ENCODE results near the gene CRELD1. TPM values are rescaled to one million over a fixed set of nuclear protein-coding genes. Genes with fewer than 3 reads are reported as not detected.
A peak's percentile ranks its signal among the peaks of the same experiment; 100 is the strongest.

The CRELD1 gene
- total RNA-seq, 2 donors from 2014 or later, result 14.2 to 36.7 TPM

GRCh38 chr3:9980251-9980650 is 46.6 kb downstream of the CRELD1 start:
- peaks cover 78% of the 10 kb centered on the region for H3K36me3 Mint-ChIP-seq (ENCODE audit: low read depth)
- no peak overlapping the region for H3K27ac Mint-ChIP-seq
- H3K4me3 Mint-ChIP-seq, result no peak overlapping the region
- no peak for ATAC-seq (replicated peaks)
- no peaks in the 10 kb centered on the region for H3K27me3 Mint-ChIP-seq
- H3K9me3 Mint-ChIP-seq, result no peaks in the 10 kb centered on the region
- peaks cover 5% of the 10 kb centered on the region for H3K4me1 Mint-ChIP-seq

DNA sequence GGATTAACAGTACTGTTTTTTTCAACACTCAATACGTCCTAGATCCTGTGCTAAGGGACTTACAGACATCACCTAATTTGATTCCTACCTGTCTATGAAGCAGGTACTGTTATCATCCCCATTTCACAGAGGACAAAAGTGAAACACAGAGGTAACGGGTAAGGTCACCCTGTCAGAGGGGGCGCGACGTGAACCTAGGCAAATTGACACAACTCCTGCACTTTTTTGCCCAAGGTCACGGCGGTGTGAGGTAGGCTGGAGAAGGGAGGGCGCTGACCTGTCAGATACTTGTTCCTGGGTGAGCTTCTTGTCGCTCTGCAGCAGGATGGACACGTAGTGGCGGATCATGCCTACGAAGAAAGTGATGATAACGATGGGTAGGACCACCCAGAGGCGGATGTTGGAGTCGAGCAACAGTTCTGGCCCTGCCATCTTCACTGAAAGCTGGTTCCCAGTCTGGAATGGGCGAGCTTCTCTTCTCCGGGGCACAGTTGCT is 52.6 kb downstream of the CRELD1 start:
- no peaks in the 10 kb centered on the region for H3K9me3 Mint-ChIP-seq
- peaks cover 3% of the 10 kb centered on the region for H3K4me1 Mint-ChIP-seq
- peak; percentile 41 for ATAC-seq (replicated peaks)
- no peaks in the 10 kb centered on the region for H3K27me3 Mint-ChIP-seq
- peak overlapping the region; percentile 95 for H3K4me3 Mint-ChIP-seq
- H3K36me3 Mint-ChIP-seq (ENCODE audit: low read depth), result peaks cover 77% of the 10 kb centered on the region
- H3K27ac Mint-ChIP-seq, result peak overlapping the region; percentile 98

DNA sequence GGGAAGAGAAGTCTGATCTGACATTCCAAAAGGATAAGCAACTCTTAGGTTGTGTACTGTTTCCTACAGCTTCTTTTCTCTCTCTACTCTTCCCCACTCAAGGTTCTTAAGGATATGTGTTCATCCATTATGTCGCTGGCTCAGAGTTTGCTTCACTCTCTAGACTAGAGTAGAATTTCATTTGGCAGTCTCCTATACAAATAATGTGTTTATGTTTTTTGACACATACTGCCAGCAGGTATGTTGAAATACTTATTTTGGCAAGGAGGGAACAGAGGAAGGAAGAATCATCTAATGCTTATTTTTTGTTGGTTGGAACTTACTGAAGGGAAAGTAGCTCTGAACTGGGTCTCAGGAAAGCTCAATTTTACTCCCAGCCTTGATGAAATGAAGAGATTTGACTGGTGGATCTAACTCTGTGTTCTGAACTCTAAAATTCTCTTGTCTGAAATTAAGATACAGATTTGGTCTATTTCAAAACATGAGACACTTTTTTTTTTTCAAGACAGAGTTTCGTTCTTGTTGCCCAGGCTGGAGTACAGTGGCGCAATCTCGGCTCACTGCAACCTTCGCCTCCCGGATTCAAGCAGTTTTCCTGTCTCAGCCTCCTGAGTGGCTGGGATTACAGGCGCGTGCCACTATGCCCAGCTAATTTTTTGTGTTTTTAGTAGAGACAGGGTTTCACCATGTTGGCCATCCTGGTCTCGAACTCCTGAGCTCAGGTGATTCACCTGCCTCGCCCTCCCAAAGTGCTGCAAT is 60.6 kb downstream of the CRELD1 start:
- peaks cover 7% of the 10 kb centered on the region for H3K4me1 Mint-ChIP-seq
- peaks cover 91% of the 10 kb centered on the region for H3K36me3 Mint-ChIP-seq (ENCODE audit: low read depth)
- ATAC-seq (replicated peaks), result no peak
- H3K27ac Mint-ChIP-seq, result no peak overlapping the region
- H3K4me3 Mint-ChIP-seq, result no peak overlapping the region
- no peaks in the 10 kb centered on the region for H3K9me3 Mint-ChIP-seq
- no peaks in the 10 kb centered on the region for H3K27me3 Mint-ChIP-seq

Other genes with a start within 250 kb of the CRELD1 start
- gene CPNE9, start 230.0 kb upstream of the CRELD1 start, total RNA-seq, result under 1 TPM; 0.32 to 0.54 TPM
- gene BRPF1, start 202.1 kb upstream of the CRELD1 start, total RNA-seq, result 10 to 100 TPM; 22.7 to 31.0 TPM
- 10 to 100 TPM; 37.4 to 52.3 TPM for gene OGG1, start 183.9 kb upstream of the CRELD1 start, total RNA-seq
- gene CAMK1, start 163.9 kb upstream of the CRELD1 start, total RNA-seq, result 10 to 100 TPM; 23.9 to 75.4 TPM
- gene TADA3, start 141.4 kb upstream of the CRELD1 start, total RNA-seq, result 10 to 100 TPM; 77.8 to 81.9 TPM
- 100 to 1,000 TPM; 159 to 291 TPM for gene ARPC4, start 140.8 kb upstream of the CRELD1 start, total RNA-seq
- 100 to 1,000 TPM in 1 of 2 donors, 10 to 100 TPM in 1; 55.9 to 123 TPM for gene TTLL3, start 123.6 kb upstream of the CRELD1 start, total RNA-seq
- 10 to 100 TPM; 65.9 to 66.9 TPM for gene RPUSD3, start 89.8 kb upstream of the CRELD1 start, total RNA-seq
- gene CIDEC, start 53.6 kb upstream of the CRELD1 start, total RNA-seq, result under 1 TPM in 1 of 2 donors, not detected in 1; 0.42 TPM
- gene JAGN1, start 43.2 kb upstream of the CRELD1 start, total RNA-seq, result 10 to 100 TPM; 22.8 to 32.0 TPM
- 10 to 100 TPM in 1 of 2 donors, 1 to 10 TPM in 1; 5.9 to 20.1 TPM for gene IL17RE, start 31.0 kb upstream of the CRELD1 start, total RNA-seq
- gene IL17RC, start 16.7 kb upstream of the CRELD1 start, total RNA-seq, result 1 to 10 TPM; 1.2 to 3.5 TPM
- 1 to 10 TPM; 3.2 to 9.1 TPM for gene PRRT3, start 18.6 kb downstream of the CRELD1 start, total RNA-seq
- 10 to 100 TPM; 50.3 to 59.7 TPM for gene EMC3, start 53.0 kb downstream of the CRELD1 start, total RNA-seq
- 10 to 100 TPM; 59.0 to 74.0 TPM for gene FANCD2, start 92.6 kb downstream of the CRELD1 start, total RNA-seq
- not detected for gene FANCD2OS, start 174.4 kb downstream of the CRELD1 start, total RNA-seq
- 100 to 1,000 TPM in 1 of 2 donors, 10 to 100 TPM in 1; 93.3 to 111 TPM for gene BRK1, start 181.8 kb downstream of the CRELD1 start, total RNA-seq
- 10 to 100 TPM; 62.7 to 63.7 TPM for gene VHL, start 207.9 kb downstream of the CRELD1 start, total RNA-seq
- gene IRAK2, start 231.1 kb downstream of the CRELD1 start, total RNA-seq, result 10 to 100 TPM in 1 of 2 donors, 1 to 10 TPM in 1; 5.6 to 10.1 TPM